Small intestine (tissue), 7 donors: ENCODE results near the gene GMDS. TPM values are rescaled to one million over a fixed set of nuclear protein-coding genes. Genes with fewer than 3 reads are reported as not detected.

ENCODE experiments used
- DNase-seq, 2 donors: peaks; one replicate each; pipeline versions ENCODE4 v3.0.0 to v3.0.0-alpha.2; 2013
- FAIRE-seq: peaks from 2 replicates; lab custom pipeline; 2012; peaks lifted over from hg19 to GRCh38; lab: Jason Lieb, UNC
- H3K27ac ChIP-seq, 3 donors: one replicate each; pipeline ENCODE4 v1.5.1; 2013; ENCODE audit warnings: low read length in 2 of 3, mild to moderate bottlenecking in 2 of 3, control low read depth in 1 of 3, inconsistent platforms in 1 of 3, low read depth in 1 of 3, moderate library complexity in 1 of 3
- H3K27me3 ChIP-seq, 3 donors: one replicate each; pipeline ENCODE4 v1.6.1; 2013; ENCODE audit warnings: low read length in 3 of 3, inconsistent platforms in 1 of 3; ENCODE audit not compliant: control insufficient read depth in 3 of 3, insufficient read depth in 3 of 3
- H3K36me3 ChIP-seq, 3 donors: one replicate each; pipeline ENCODE4 v1.6.1; 2013; ENCODE audit warnings: low read length in 3 of 3, inconsistent platforms in 1 of 3, low read depth in 1 of 3, mild to moderate bottlenecking in 1 of 3, moderate library complexity in 1 of 3; ENCODE audit not compliant: control insufficient read depth in 3 of 3, insufficient read depth in 2 of 3
- H3K4me1 ChIP-seq, 3 donors: one replicate each; pipeline ENCODE4 v1.6.1; 2013; ENCODE audit warnings: low read length in 2 of 3, inconsistent platforms in 1 of 3, low read depth in 1 of 3, mild to moderate bottlenecking in 1 of 3, moderate library complexity in 1 of 3; ENCODE audit not compliant: control insufficient read depth in 3 of 3, insufficient read depth in 2 of 3
- H3K4me3 ChIP-seq, 3 donors: one replicate each; pipeline ENCODE4 v1.5.1; 2013; ENCODE audit warnings: low read length in 3 of 3, control low read depth in 1 of 3, inconsistent platforms in 1 of 3, low read depth in 1 of 3, mild to moderate bottlenecking in 1 of 3, moderate library complexity in 1 of 3
- H3K9me3 ChIP-seq, 2 donors: one replicate each; pipeline ENCODE4 v1.6.1; 2013; ENCODE audit warnings: low read depth in 1 of 2, low read length in 1 of 2; ENCODE audit not compliant: control insufficient read depth in 2 of 2, insufficient read depth in 1 of 2
- WGBS, 3 donors: extraction: QIAGEN DNeasy Blood & Tissue Kit; methylation state at CpG; one replicate each; pipeline ENCODE4 v1.1.7; 2013; 5-methylcytosine and 5-hydroxymethylcytosine counted together
- polyA plus RNA-seq, 4 donors: library from polyadenylated mRNA; stranded (reverse) in 3 of 4; unstranded in 1 of 4; fragments of 200-250 nt in 3 of 4; fragments of 120-200 nt in 1 of 4; gene quantifications; one replicate each; pipeline versions ENCODE4 v1.2.1 to v1.2.3, GENCODE V29; 2013
- donor health status: healthy with polysubstance abuse.
- donor health status: control.
- donor health status: control.
- donor health status: Bipolar disorder and iron deficiency.
- donor health status: healthy.

Gene GMDS
- polyA plus RNA-seq, 4 donors: 64.5 to 243 (median 200) TPM

- Histone ChIP-seq H3K36me3 (no peaks in the 10 kb centered on the region), H3K4me3 (no peak overlapping the region), H3K9me3 (peaks cover 0 to 3% of the 10 kb centered on the region in 2 donors), H3K27me3 (peaks cover 0 to 66% (median 11%) of the 10 kb centered on the region in 3 donors), H3K4me1 (no peaks in the 10 kb centered on the region), H3K27ac (no peak overlapping the region)
- WGBS, 3 donors: 65 to 68% (median 66%) methylated on average over 28 of the region's 28 CpGs
- FAIRE-seq: no peak
- DNase-seq: no peak
Observed at GRCh38 chr6:1595271-1596087, 649.9 kb downstream of the GMDS start.

- no peak for DNase-seq
- Histone ChIP-seq H3K36me3 (no peaks in the 10 kb centered on the region), H3K4me3 (no peak overlapping the region), H3K27ac (no peak overlapping the region), H3K4me1 (no peaks in the 10 kb centered on the region), H3K27me3 (peaks cover 0 to 59% (median 10%) of the 10 kb centered on the region in 3 donors), H3K9me3 (peaks cover 0 to 3% of the 10 kb centered on the region in 2 donors)
- no peak for FAIRE-seq
- WGBS, 3 donors: 73 to 81% (median 80%) methylated on average over 32 to 33 of the region's 33 CpGs
Observed at GRCh38 chr6:1594445-1595200, 650.8 kb downstream of the GMDS start.

- 77 to 81% (median 81%) methylated on average over 22 of the region's 22 CpGs for WGBS, 3 donors
- no peak overlapping the region for H3K4me3 ChIP-seq
- peaks cover 0 to 52% (median 10%) of the 10 kb centered on the region in 3 donors for H3K27me3 ChIP-seq
- no peak for DNase-seq
- H3K9me3 ChIP-seq: peaks cover 0 to 3% of the 10 kb centered on the region in 2 donors
- H3K36me3 ChIP-seq: no peaks in the 10 kb centered on the region
- no peaks in the 10 kb centered on the region for H3K4me1 ChIP-seq
- no peak for FAIRE-seq
- H3K27ac ChIP-seq: no peak overlapping the region
Observed at GRCh38 chr6:1593958-1594314, 651.5 kb downstream of the GMDS start.

- 57 to 68% (median 59%) methylated on average over 20 of the region's 20 CpGs for WGBS, 3 donors
- Histone ChIP-seq H3K27ac (no peak overlapping the region), H3K4me1 (no peaks in the 10 kb centered on the region), H3K4me3 (no peak overlapping the region), H3K9me3 (peaks cover 0 to 3% of the 10 kb centered on the region in 2 donors), H3K36me3 (no peaks in the 10 kb centered on the region), H3K27me3 (peaks cover 0 to 47% (median 10%) of the 10 kb centered on the region in 3 donors)
- no peak for FAIRE-seq
- no peak for DNase-seq
Observed at GRCh38 chr6:1593286-1593957, 652.0 kb downstream of the GMDS start.

GRCh38 chr6:1592852-1593251 is 652.6 kb downstream of the GMDS start:
- peaks cover 0 to 43% (median 10%) of the 10 kb centered on the region in 3 donors for H3K27me3 ChIP-seq
- FAIRE-seq: no peak
- no peak for DNase-seq

GRCh38 chr6:1591926-1592325 is 653.5 kb downstream of the GMDS start:
- peaks cover 0 to 35% (median 5%) of the 10 kb centered on the region in 3 donors for H3K27me3 ChIP-seq
- DNase-seq: no peak
- no peak overlapping the region for H3K27ac ChIP-seq
- no peaks in the 10 kb centered on the region for H3K36me3 ChIP-seq
- peaks cover 0 to 3% of the 10 kb centered on the region in 2 donors for H3K9me3 ChIP-seq
- H3K4me1 ChIP-seq: no peaks in the 10 kb centered on the region
- 81 to 93% (median 87%) methylated on average over 6 of the region's 6 CpGs for WGBS, 3 donors
- no peak for FAIRE-seq
- H3K4me3 ChIP-seq: no peak overlapping the region

More at GRCh38 chr6:1592852-1593251, 652.6 kb downstream of the GMDS start:
- Histone ChIP-seq H3K9me3 (peaks cover 0 to 3% of the 10 kb centered on the region in 2 donors), H3K4me1 (no peaks in the 10 kb centered on the region), H3K36me3 (no peaks in the 10 kb centered on the region), H3K4me3 (no peak overlapping the region), H3K27ac (no peak overlapping the region)
- 89 to 91% (median 91%) methylated on average over 8 of the region's 8 CpGs for whole genome bisulfite sequencing, 3 donors

- H3K27me3 ChIP-seq: peaks cover 0 to 32% (median 4%) of the 10 kb centered on the region in 3 donors
- no peak overlapping the region for H3K4me3 ChIP-seq
- no peaks in the 10 kb centered on the region for H3K36me3 ChIP-seq
- DNase-seq (no peak), FAIRE-seq (no peak)
- 77 to 97% (median 95%) methylated on average over 5 of the region's 5 CpGs for WGBS, 3 donors
- no peak overlapping the region for H3K27ac ChIP-seq
- peaks cover 0 to 3% of the 10 kb centered on the region in 2 donors for H3K9me3 ChIP-seq
- H3K4me1 ChIP-seq: no peaks in the 10 kb centered on the region
Observed at GRCh38 chr6:1591243-1591642, 654.2 kb downstream of the GMDS start.

- 87 to 90% (median 90%) methylated on average over 9 of the region's 9 CpGs for WGBS, 3 donors
- no peak for FAIRE-seq
Observed at GRCh38 chr6:1590580-1590979, 654.8 kb downstream of the GMDS start.

More at GRCh38 chr6:1590580-1590979, 654.8 kb downstream of the GMDS start:
- H3K36me3 ChIP-seq: no peaks in the 10 kb centered on the region
- H3K9me3 ChIP-seq: peaks cover 0 to 3% of the 10 kb centered on the region in 2 donors
- H3K4me3 ChIP-seq: no peak overlapping the region
- H3K27ac ChIP-seq: no peak overlapping the region
- no peak for DNase-seq
- H3K27me3 ChIP-seq: peaks cover 0 to 26% (median 4%) of the 10 kb centered on the region in 3 donors
- no peaks in the 10 kb centered on the region for H3K4me1 ChIP-seq
